Stimulated activated memory B cell treated with anti-CD40 and anti-IgM and Interleukin-4, amounts not matched to agents 10 μg/mL and 1 μg/mL and 100 μg/mL, for 72 hours (primary cell): Measurements from ENCODE around the gene KRTAP21-1.
"Not testable (repeated sequence)": the region's sequence is repeated elsewhere in the genome, so short reads cannot be mapped to it uniquely, and the experiment has no call there.

ENCODE experiments used
- ATAC-seq: fragments of 150-1000 bp; cut with Tn5 transposase; 2 replicates; pipeline ENCODE4 v1.10.0; 2021
- H3K27ac Mint-ChIP-seq: one replicate; pipeline ENCODE4 v1.8.0; 2022; ENCODE audit warnings: mild to moderate bottlenecking, mixed read lengths
- H3K27me3 Mint-ChIP-seq: one replicate; pipeline ENCODE4 v1.8.0; 2022; ENCODE audit warnings: mixed read lengths
- H3K36me3 Mint-ChIP-seq: one replicate; pipeline ENCODE4 v1.8.0; 2022; ENCODE audit warnings: mixed read lengths
- H3K4me1 Mint-ChIP-seq: one replicate; pipeline ENCODE4 v1.8.0; 2022; ENCODE audit warnings: mixed read lengths
- H3K4me3 Mint-ChIP-seq: one replicate; pipeline ENCODE4 v1.8.0; 2022; ENCODE audit warnings: mild to moderate bottlenecking, moderate library complexity, mixed read lengths
- H3K9me3 Mint-ChIP-seq: one replicate; pipeline ENCODE4 v1.8.0; 2022; ENCODE audit warnings: mixed read lengths

KRTAP21-1 gene

DNA sequence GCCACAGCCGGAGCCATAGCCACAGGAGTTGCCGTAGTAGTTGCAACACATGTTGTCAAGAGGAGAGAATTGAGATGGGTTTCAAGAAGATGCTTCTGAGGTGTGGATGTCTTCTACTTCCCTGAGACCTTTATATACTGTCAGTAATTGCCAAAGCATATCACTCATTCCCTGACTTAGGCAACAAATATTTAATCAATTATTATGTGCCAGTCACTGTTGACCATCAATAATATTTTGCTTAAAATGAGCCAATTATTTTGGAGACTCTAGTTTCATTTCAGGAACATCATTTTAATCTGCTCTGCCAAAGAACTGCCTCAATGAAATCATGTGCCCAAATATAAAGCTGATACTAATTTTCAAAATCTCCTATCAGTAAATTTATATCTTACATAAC lies at the start of gene KRTAP21-1:
Gene KRTAP21-1 (minus strand): TSS at position 101 of the 400 bp plus-strand sequence. CDS start 50 bp downstream, at position 51.
- not testable (repeated sequence) for H3K27me3 Mint-ChIP-seq, ATAC-seq, H3K4me3 Mint-ChIP-seq, H3K36me3 Mint-ChIP-seq, H3K27ac Mint-ChIP-seq, H3K9me3 Mint-ChIP-seq, H3K4me1 Mint-ChIP-seq

DNA sequence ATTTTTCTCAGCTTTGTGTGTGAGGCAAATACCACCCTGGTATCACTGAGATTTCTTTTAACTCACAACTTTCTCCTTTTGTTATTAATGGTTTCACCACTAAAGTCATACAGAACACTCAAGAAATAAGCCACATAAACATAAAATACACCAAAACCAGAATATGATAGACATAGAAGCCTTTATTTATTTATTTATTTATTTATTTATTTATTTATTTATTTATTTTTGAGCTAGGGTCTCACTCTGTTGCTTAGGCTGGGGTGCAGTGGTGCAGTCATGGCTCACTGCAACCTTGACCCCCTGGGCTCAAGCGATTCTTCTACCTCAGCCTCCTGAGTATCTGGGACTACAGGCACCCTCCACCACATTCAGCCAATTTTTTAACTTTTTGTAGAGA lies 45.4 kb upstream of the KRTAP21-1 start:
- no peak for ATAC-seq
- H3K4me1 Mint-ChIP-seq = no peaks in the 10 kb centered on the region
- H3K9me3 Mint-ChIP-seq = no peaks in the 10 kb centered on the region
- H3K36me3 Mint-ChIP-seq = no peaks in the 10 kb centered on the region
- H3K27ac Mint-ChIP-seq = no peak overlapping the region
- no peak overlapping the region for H3K4me3 Mint-ChIP-seq
- no peaks in the 10 kb centered on the region for H3K27me3 Mint-ChIP-seq

DNA sequence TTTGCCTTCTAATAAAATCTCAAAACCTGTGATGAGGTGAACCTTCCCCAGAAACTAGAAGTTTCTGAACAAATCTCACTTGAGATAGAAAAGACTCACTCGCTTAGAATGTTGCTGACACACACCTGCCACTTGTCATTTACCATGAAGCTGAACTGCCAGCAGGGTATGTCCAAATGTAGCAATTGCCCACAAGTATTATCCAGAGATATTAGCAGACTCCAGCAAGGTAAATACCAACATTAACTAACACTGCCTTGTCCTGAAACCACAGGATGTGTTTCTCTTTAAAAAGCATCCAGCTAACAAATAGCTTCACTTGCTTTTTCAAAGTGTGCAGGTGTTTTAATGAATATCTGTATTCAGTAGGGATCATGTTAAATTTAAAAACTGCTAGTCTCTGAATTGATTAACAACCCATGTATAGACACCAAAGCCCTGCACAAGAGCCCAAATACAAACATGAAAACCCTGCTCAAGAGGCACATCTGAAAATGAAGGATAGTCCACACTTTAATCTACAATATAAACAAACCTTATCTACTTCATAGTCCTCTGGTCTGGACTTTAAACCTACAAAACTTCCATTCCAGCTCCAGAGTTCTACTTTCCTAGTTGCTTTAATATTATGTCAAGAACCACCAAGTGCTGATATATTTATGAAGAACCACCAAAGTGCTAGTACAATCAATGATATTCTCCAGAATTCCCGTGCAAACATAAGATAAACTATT lies 38.5 kb upstream of the KRTAP21-1 start:
- Mint-ChIP-seq H3K9me3 (no peaks in the 10 kb centered on the region), H3K27me3 (no peaks in the 10 kb centered on the region), H3K36me3 (no peaks in the 10 kb centered on the region), H3K27ac (no peak overlapping the region), H3K4me3 (no peak overlapping the region), H3K4me1 (no peaks in the 10 kb centered on the region)
- ATAC-seq = no peak

DNA sequence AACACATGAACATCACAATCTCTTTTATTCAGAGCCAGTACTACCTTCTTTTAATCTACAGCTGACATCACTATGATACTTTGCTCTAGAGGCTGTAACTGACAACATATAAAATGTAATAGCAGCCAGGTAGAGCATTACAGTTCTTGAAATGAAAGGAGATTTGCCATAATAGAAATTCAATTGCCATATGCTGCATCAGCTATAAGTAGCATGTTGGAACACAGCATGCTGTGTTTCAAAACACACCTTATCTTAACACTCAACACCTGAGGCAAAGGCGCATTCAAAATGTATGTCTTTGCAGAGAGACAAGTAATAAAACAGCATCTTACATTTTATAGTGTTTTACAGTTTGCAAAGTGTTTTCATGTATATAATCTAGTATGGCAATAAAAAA lies 24.0 kb upstream of the KRTAP21-1 start:
- no peak for ATAC-seq
- no peaks in the 10 kb centered on the region for H3K27me3 Mint-ChIP-seq
- no peaks in the 10 kb centered on the region for H3K36me3 Mint-ChIP-seq
- no peak overlapping the region for H3K4me3 Mint-ChIP-seq
- no peak overlapping the region for H3K27ac Mint-ChIP-seq
- H3K4me1 Mint-ChIP-seq = no peaks in the 10 kb centered on the region
- H3K9me3 Mint-ChIP-seq = peaks cover 2% of the 10 kb centered on the region

DNA sequence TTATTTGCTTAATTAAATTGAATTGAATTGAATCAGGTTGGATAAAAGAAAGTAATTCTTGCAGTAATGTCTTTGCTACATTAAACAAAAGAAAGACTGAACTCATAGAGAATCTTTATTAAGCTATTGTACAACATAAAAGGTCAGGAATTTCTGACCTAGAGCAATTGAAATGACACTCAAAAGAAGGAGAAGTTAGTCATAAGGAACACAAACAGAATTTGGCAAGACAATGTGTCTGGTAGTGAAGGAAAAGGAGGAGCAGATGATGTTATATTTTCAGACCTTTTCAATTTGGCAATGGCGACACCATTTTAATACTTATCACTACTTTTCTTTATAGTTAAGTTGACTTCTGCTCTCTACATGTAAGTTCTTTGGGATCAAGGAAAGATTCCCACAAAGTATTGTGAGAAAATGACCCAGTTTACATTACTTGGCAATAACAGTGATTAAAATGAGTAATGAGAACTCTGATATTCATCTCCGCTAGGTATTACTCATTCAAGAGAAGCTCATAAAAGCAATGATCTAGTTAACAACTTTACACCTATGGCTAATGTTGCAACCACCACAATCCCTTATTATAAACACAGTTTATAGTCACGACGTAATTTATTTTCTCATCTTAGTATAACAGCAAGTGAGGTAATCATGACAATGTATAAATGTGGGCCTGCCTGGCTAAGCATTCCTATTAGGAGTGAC lies 14.7 kb upstream of the KRTAP21-1 start:
- no peaks in the 10 kb centered on the region for H3K4me1 Mint-ChIP-seq
- H3K36me3 Mint-ChIP-seq = no peaks in the 10 kb centered on the region
- H3K27ac Mint-ChIP-seq = no peak overlapping the region
- ATAC-seq = no peak
- H3K9me3 Mint-ChIP-seq = peaks cover 2% of the 10 kb centered on the region
- no peaks in the 10 kb centered on the region for H3K27me3 Mint-ChIP-seq
- H3K4me3 Mint-ChIP-seq = no peak overlapping the region

DNA sequence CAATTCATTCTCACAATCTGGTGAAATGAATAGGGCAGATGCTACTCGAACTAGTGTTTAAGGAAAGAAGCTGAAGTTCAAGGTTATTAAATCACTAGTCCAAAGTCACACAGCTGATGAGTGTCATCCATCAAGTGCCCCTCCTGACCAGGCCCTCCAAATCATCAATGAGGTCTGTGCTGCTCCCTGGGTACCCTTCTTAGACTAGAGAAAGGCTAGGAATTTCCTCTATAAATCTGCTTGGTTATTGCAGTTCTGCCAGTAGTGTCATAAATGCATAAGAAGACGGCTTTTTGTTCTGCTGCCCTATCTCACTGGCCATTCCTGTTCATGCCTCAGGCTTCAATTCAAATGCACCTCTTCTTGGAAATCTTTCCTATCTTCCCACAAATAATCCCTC lies 5.5 kb upstream of the KRTAP21-1 start:
- no peak overlapping the region for H3K4me3 Mint-ChIP-seq
- peaks cover 8% of the 10 kb centered on the region for H3K9me3 Mint-ChIP-seq
- H3K36me3 Mint-ChIP-seq = no peaks in the 10 kb centered on the region
- H3K4me1 Mint-ChIP-seq = no peaks in the 10 kb centered on the region
- no peak for ATAC-seq
- no peak overlapping the region for H3K27ac Mint-ChIP-seq
- H3K27me3 Mint-ChIP-seq = no peaks in the 10 kb centered on the region

DNA sequence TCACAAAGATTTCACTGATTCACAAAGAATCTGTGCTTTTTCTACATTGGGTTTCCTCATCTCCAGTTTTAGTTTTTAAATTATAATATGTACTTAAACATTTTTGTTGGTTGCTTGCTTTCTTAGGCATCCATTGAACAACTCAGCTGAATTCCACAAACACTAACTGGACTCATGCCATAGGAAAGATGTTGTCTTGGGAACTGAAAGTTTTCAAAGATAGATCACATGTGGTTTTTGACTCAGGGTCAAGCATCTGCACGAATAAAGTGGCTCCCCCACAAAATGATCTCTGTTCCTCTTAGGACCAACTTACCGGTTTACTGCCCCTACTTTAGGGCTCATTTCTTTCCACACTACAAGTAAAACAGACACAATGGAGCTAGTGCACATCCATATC lies 3.1 kb upstream of the KRTAP21-1 start:
- no peak overlapping the region for H3K4me3 Mint-ChIP-seq
- no peak for ATAC-seq
- H3K27me3 Mint-ChIP-seq = no peaks in the 10 kb centered on the region
- no peak overlapping the region for H3K27ac Mint-ChIP-seq
- no peaks in the 10 kb centered on the region for H3K4me1 Mint-ChIP-seq
- no peaks in the 10 kb centered on the region for H3K36me3 Mint-ChIP-seq
- peaks cover 4% of the 10 kb centered on the region for H3K9me3 Mint-ChIP-seq

DNA sequence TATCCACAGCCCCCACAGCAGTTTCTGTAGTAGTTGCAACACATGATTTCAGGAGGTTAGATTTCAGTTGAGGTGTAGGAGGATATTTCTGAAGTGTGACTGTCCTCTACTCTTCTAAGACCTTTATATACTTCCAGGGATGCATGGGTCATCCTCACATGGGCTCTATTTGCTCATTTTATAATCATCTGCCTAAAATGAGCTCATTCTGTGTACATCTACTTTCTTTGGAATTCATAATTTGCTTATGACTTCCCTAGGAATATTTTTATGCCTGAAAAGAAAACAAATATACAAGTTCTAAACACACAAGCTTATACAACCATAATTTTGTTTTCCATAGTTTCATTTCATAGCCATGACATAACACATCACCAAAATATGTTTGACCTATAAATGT lies 8.1 kb downstream of the KRTAP21-1 start, which contains the start of gene KRTAP21-2:
Gene KRTAP21-2 (minus strand): TSS at position 101 of the 400 bp plus-strand sequence. CDS start 57 bp downstream, at position 44.
- no peaks in the 10 kb centered on the region for H3K4me1 Mint-ChIP-seq
- no peaks in the 10 kb centered on the region for H3K36me3 Mint-ChIP-seq
- peaks cover 2% of the 10 kb centered on the region for H3K9me3 Mint-ChIP-seq
- no peaks in the 10 kb centered on the region for H3K27me3 Mint-ChIP-seq
- no peak for ATAC-seq
- no peak within 1 kb of the TSS for H3K4me3 Mint-ChIP-seq
- H3K27ac Mint-ChIP-seq = no peak within 1 kb of the TSS

DNA sequence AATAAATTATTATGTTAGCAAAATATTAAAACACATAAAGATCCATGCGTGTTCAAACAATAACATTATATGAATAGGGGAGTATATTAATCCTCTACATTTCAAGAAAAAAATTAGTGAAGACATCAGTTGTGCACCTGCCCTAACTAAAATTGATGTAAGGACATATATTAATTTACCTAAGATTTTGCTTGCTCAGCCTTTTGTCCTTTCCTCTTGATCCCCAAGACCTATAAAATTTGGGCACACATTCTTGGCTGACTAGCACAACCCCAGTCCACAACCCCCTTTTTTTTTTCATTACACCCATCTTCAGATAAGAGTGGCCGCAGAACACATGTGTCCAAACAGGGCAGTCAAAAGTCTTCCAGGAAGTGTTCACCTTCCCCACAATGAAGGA lies 14.8 kb downstream of the KRTAP21-1 start:
- ATAC-seq = no peak
- H3K27me3 Mint-ChIP-seq = no peaks in the 10 kb centered on the region
- no peak overlapping the region for H3K4me3 Mint-ChIP-seq
- H3K4me1 Mint-ChIP-seq = no peaks in the 10 kb centered on the region
- peaks cover 7% of the 10 kb centered on the region for H3K9me3 Mint-ChIP-seq
- no peaks in the 10 kb centered on the region for H3K36me3 Mint-ChIP-seq
- H3K27ac Mint-ChIP-seq = no peak overlapping the region

DNA sequence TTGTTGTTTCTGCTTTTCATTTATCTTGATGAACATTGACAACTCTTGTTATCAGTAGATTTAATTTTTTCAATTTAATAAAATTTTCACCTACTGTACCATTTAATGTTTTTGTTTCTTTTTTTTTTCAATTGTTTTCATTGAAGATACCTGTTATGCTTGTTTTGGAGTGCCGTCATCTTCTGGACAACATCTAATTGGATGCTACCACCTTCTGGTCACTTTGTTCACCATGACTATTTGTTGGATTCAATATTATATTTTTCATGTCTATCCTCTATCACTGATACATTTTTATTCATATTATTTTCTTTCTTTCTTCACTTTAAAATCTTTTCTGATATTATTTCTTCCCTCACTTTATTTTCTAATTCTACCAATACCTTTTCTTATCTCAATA lies 22.2 kb downstream of the KRTAP21-1 start:
- no peak for ATAC-seq
- H3K36me3 Mint-ChIP-seq = no peaks in the 10 kb centered on the region
- no peak overlapping the region for H3K4me3 Mint-ChIP-seq
- no peaks in the 10 kb centered on the region for H3K4me1 Mint-ChIP-seq
- H3K27me3 Mint-ChIP-seq = no peaks in the 10 kb centered on the region
- peaks cover 8% of the 10 kb centered on the region for H3K9me3 Mint-ChIP-seq
- no peak overlapping the region for H3K27ac Mint-ChIP-seq

DNA sequence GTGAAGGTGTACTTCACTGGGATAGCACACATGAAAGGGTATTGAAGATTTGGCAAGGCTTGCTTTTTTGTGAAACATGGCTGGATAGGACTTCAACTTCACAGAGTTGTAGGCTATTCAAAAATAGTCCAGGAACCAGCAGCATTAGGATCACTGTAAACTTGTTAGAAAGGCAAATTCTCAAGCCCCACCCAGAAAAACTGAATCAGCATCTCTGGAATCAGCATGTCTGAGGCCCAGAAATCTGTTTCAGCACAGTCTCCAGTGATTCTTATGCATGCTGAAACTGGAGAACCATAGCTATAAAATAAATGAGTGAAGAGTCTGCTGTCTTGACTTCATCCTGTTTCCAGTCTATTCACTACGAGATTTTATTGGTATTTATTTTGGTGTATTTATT lies 28.5 kb downstream of the KRTAP21-1 start:
- Mint-ChIP-seq H3K9me3 (peaks cover 15% of the 10 kb centered on the region), H3K4me1 (no peaks in the 10 kb centered on the region), H3K36me3 (no peaks in the 10 kb centered on the region), H3K27ac (no peak overlapping the region), H3K27me3 (no peaks in the 10 kb centered on the region), H3K4me3 (no peak overlapping the region)
- no peak for ATAC-seq

DNA sequence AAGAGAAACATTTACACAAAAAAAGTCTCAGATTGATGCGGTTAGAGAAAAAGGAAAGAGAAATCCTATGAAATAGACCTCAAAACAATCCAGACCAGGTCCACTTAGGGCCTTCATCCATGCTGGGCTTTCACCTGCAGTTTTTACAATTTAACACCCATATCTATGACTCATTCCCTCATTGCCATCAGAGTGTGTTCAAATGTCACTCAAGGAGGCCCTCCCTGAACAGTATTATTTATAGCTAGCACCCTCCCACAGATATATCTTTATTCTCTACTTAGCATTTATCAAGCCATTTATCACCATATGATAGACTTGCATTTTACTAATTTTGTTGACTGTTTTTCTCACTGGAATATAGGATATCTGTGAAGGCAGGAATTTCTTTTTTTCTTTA lies 35.8 kb downstream of the KRTAP21-1 start:
- Mint-ChIP-seq H3K9me3 (peaks cover 6% of the 10 kb centered on the region), H3K4me3 (no peak overlapping the region), H3K27me3 (no peaks in the 10 kb centered on the region), H3K4me1 (no peaks in the 10 kb centered on the region), H3K36me3 (no peaks in the 10 kb centered on the region), H3K27ac (no peak overlapping the region)
- no peak for ATAC-seq

DNA sequence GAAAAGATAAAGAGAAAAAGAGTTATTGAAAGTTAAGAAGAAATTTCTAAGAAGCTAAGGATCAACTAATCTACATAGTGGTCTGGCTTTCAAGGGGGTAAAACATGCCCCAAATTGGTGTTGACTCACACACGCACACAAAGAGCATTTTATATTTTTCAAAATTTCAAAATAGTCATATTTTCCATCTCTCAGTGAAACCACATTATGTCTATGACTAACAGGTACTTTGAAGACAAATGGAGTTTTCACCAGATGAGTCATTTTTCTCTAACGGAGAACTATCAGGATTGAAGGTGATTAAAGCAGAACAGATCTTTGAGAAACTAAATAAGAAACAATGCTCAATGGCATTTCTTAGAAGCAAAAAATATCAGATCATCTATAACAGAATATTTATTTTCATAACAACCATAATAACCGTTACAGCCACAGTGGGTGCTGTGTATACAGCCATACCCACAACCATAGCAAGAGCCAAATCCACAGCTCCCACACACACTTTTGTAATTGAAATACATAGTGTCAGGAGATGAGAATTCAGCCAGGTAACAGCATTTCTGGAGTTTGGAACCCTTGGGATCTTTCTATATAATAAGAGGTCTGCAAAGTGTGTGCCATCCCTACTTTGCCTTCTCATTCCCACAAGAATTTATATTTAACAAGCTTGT lies 36.9 kb downstream of the KRTAP21-1 start, which contains the start of gene KRTAP21-3:
Gene KRTAP21-3 (minus strand): TSS at position 539 of the 671 bp plus-strand sequence. CDS start 18 bp downstream, at position 521.
- Mint-ChIP-seq H3K27me3 (no peaks in the 10 kb centered on the region), H3K9me3 (peaks cover 7% of the 10 kb centered on the region), H3K36me3 (no peaks in the 10 kb centered on the region), H3K4me3 (no peak within 1 kb of the TSS), H3K4me1 (no peaks in the 10 kb centered on the region), H3K27ac (no peak within 1 kb of the TSS)
- no peak for ATAC-seq

DNA sequence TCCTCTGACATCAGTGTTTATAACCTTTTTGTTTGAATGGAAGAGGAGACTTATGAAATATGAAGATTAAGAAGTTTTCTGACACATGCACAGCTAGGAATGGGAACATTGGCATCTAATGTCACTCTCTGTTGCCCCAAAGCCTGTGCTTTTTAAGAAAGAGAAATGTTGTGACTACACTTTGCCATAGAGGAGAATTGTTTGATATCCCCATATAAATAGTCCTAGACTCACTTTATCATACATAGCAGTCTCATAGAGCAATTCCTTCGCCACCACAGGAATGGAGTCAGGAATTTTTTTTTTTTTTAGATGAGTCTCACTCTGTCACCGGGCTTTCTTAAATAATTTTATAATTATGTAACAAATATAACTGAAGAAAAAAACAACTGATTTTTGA lies 38.1 kb downstream of the KRTAP21-1 start:
- no peaks in the 10 kb centered on the region for H3K27me3 Mint-ChIP-seq
- no peak overlapping the region for H3K4me3 Mint-ChIP-seq
- peaks cover 11% of the 10 kb centered on the region for H3K9me3 Mint-ChIP-seq
- no peak for ATAC-seq
- H3K4me1 Mint-ChIP-seq = no peaks in the 10 kb centered on the region
- no peaks in the 10 kb centered on the region for H3K36me3 Mint-ChIP-seq
- no peak overlapping the region for H3K27ac Mint-ChIP-seq

DNA sequence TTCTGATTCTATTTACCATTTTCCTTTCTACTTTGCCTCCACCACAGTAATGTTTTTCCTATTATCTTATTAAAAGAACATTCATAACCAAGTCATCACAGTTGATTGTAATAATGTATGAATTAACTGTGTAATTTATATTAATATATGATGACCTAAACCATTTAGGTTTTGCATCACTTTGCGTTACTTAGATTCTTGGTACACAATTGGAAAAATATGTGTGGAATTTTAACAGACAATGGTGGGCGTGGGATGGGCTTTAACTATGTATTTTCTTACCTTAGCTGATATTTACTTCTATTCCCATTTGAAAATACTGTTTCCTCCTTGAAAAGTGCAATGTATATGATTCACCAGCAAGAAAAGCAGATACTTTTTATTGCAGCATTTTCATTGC lies 40.3 kb downstream of the KRTAP21-1 start:
- ATAC-seq = no peak
- Mint-ChIP-seq H3K27ac (no peak overlapping the region), H3K27me3 (no peaks in the 10 kb centered on the region), H3K9me3 (peaks cover 15% of the 10 kb centered on the region), H3K4me3 (no peak overlapping the region), H3K4me1 (no peaks in the 10 kb centered on the region), H3K36me3 (no peaks in the 10 kb centered on the region)
